SK-N-SH (cell line): Measurements from ENCODE around the gene ELOA. TPM values are rescaled to one million over a fixed set of nuclear protein-coding genes. Genes with fewer than 3 reads are reported as not detected.

Source experiments
- CTCF ChIA-PET: fragments of 300-600, 350-600 bp; formaldehyde crosslinking; extraction: SDS; loops from one replicate; lab custom pipeline; 2021; lab: Yijun Ruan, JAX
- POLR2A ChIA-PET: fragments of 350-600 bp; sonication (Branson Sonifier 250); formaldehyde crosslinking; extraction: SDS; loops from one replicate; lab custom pipeline; 2020; ENCODE audit warnings: antibody characterized with exemption, inconsistent platforms; lab: Yijun Ruan, JAX
- DNase-seq: peaks from one replicate; pipeline ENCODE4 v3.0.0; 2012
- H2AFZ ChIP-seq: fragments of 200-600 bp; sonication (generic); 2 replicates; pipeline ENCODE4 v1.8.1; 2016; ENCODE audit warnings: antibody characterized with exemption, mild to moderate bottlenecking, low read depth
- H3F3A ChIP-seq: fragments of 200-600 bp; sonication (generic); replicated peaks from 2 replicates; pipeline ENCODE3; 2016; ENCODE audit warnings: antibody characterized with exemption, mild to moderate bottlenecking; ENCODE audit not compliant: insufficient read depth
- H3K27ac ChIP-seq, 2 experiments: fragments of 200-500 bp in 1 of 2; fragments of 200-600 bp in 1 of 2; sonication (Bioruptor generic) in 1 of 2; sonication (generic), shearing (Covaris generic) in 1 of 2; 2 replicates each; pipeline versions ENCODE4 v1.5.1 to v1.6.1; 2014 to 2016; ENCODE audit warnings: low read depth in 2 of 2, inconsistent platforms in 1 of 2, low read length in 1 of 2, mild to moderate bottlenecking in 1 of 2, mixed read lengths in 1 of 2
- H3K27me3 ChIP-seq: fragments of 200-600 bp; sonication (generic), shearing (Covaris generic); 2 replicates; pipeline ENCODE4 v1.6.1; 2016; ENCODE audit warnings: mixed run types; ENCODE audit not compliant: insufficient read depth
- H3K36me3 ChIP-seq, 2 experiments: fragments of 200-500 bp in 1 of 2; fragments of 200-600 bp in 1 of 2; sonication (Bioruptor generic) in 1 of 2; sonication (generic) in 1 of 2; replicated peaks in 1 of 2; 2 replicates each; pipeline versions ENCODE3 to v1.5.1; 2014 to 2016; ENCODE audit warnings: low read length in 1 of 2, mild to moderate bottlenecking in 1 of 2; ENCODE audit not compliant: insufficient read depth in 2 of 2, control insufficient read depth in 1 of 2
- H3K4me1 ChIP-seq, 2 experiments: fragments of 200-500 bp in 1 of 2; fragments of 200-600 bp in 1 of 2; sonication (Bioruptor generic) in 1 of 2; sonication (generic), shearing (Covaris generic) in 1 of 2; 2 replicates each; pipeline versions ENCODE4 v1.5.1 to v1.6.1; 2014 to 2016; ENCODE audit warnings: low read depth in 1 of 2, low read length in 1 of 2, mixed run types in 1 of 2; ENCODE audit not compliant: insufficient read depth in 2 of 2, control insufficient read depth in 1 of 2
- H3K4me2 ChIP-seq: fragments of 200-600 bp; sonication (generic), shearing (Covaris generic); 2 replicates; pipeline ENCODE4 v1.6.1; 2017; ENCODE audit warnings: mixed run types
- H3K4me3 ChIP-seq, 2 experiments: fragments of 200-500 bp in 1 of 2; fragments of 200-600 bp in 1 of 2; sonication (Bioruptor generic) in 1 of 2; sonication (generic), shearing (Covaris generic) in 1 of 2; 2 replicates each; pipeline versions ENCODE4 v1.5.1 to v1.8.1; 2014 to 2016; ENCODE audit warnings: low read depth in 2 of 2, inconsistent platforms in 1 of 2, low read length in 1 of 2, mild to moderate bottlenecking in 1 of 2, mixed read lengths in 1 of 2, moderate library complexity in 1 of 2
- H3K79me2 ChIP-seq: fragments of 200-600 bp; sonication (generic); 2 replicates; pipeline ENCODE4 v1.8.1; 2017; ENCODE audit warnings: mild to moderate bottlenecking; ENCODE audit not compliant: insufficient read depth
- H3K9ac ChIP-seq: fragments of 200-600 bp; sonication (generic); 2 replicates; pipeline ENCODE4 v1.6.1; 2017; ENCODE audit warnings: mixed run types
- H3K9me2 ChIP-seq: fragments of 200-600 bp; sonication (generic); 2 replicates; pipeline ENCODE4 v1.6.1; 2017; ENCODE audit warnings: mixed run types
- H3K9me3 ChIP-seq: fragments of 200-600 bp; sonication (generic); 2 replicates; pipeline ENCODE4 v1.6.1; 2017; ENCODE audit warnings: mixed run types, mild to moderate bottlenecking, moderate library complexity
- H4K20me1 ChIP-seq: fragments of 200-600 bp; sonication (generic); 2 replicates; pipeline ENCODE4 v1.6.1; 2017; ENCODE audit warnings: mild to moderate bottlenecking, mixed run types; ENCODE audit not compliant: insufficient read depth
- MAX ChIP-seq: IDR thresholded peaks from 2 replicates; pipeline ENCODE4 v1.4.0; 2012; ENCODE audit warnings: low read depth
- NFIC ChIP-seq: IDR thresholded peaks from 2 replicates; pipeline ENCODE4 v1.4.0; 2012; ENCODE audit warnings: borderline replicate concordance
- RXRA ChIP-seq: IDR thresholded peaks from 2 replicates; pipeline ENCODE4 v1.4.0; 2012; ENCODE audit warnings: low read depth, mild to moderate bottlenecking, borderline replicate concordance
- SIN3A ChIP-seq: IDR thresholded peaks from 2 replicates; pipeline ENCODE4 v1.6.1; 2012; ENCODE audit warnings: low read depth, mild to moderate bottlenecking, low read length, moderate library complexity, borderline replicate concordance
- TCF12 ChIP-seq: IDR thresholded peaks from 2 replicates; pipeline ENCODE4 v1.4.0; 2012
- TEAD4 ChIP-seq: IDR thresholded peaks from 2 replicates; pipeline ENCODE4 v1.4.0; 2012; ENCODE audit warnings: mild to moderate bottlenecking, borderline replicate concordance; ENCODE audit not compliant: insufficient read depth
- USF1 ChIP-seq: IDR thresholded peaks from 2 replicates; pipeline ENCODE4 v1.4.0; 2012; ENCODE audit warnings: low read depth, borderline replicate concordance
- ZBTB33 ChIP-seq: IDR thresholded peaks from 2 replicates; pipeline ENCODE4 v1.4.0; 2012; ENCODE audit warnings: low read depth, borderline replicate concordance
- WGBS: methylation state at CpG from one replicate; pipeline ENCODE4 v1.1.6; 2017; ENCODE audit warnings: low lambda C conversion rate; 5-methylcytosine and 5-hydroxymethylcytosine counted together
- polyA plus RNA-seq, 3 experiments: library from polyadenylated mRNA; depleted of rRNA; stranded (reverse); fragments of >200 nt; gene quantifications; 2 replicates each; pipeline ENCODE4 v1.2.3, GENCODE V29; 2012

Gene ELOA
- polyA plus RNA-seq, 1 of the 3 experiments (the other 2 are of a cell fraction), result 14.5 TPM

GRCh38 chr1:23792151-23792945, 49.1 kb downstream of the ELOA start:
- peaks cover 34% of the 10 kb centered on the region for H3K79me2 ChIP-seq
- peak overlapping the region; percentile 100 for H3K4me2 ChIP-seq
- CTCF ChIA-PET, result interaction anchor here (1.0 to 3.0 kb wide), 7 partner anchors 12 to 125 kb away, joined by 3 to 14 read pairs (median 4); partner anchors contain the start of genes FUCA1 and PITHD1
- POLR2A ChIA-PET, result interaction anchor here (1.0 to 2.3 kb wide), 4 partner anchors 9 to 29 kb away, joined by 3 to 17 read pairs (median 6); partner anchors contain the start of genes GALE and PITHD1
- H3K4me1 ChIP-seq, result peaks cover 6 to 21% of the 10 kb centered on the region in 2 experiments; a peak in 3 of 4 replicates
- peak overlapping the region; percentile 97 to 98 for H3K4me3 ChIP-seq
- peak overlapping the region; percentile 86; the same call in 1 of the 2 replicates for H3K9ac ChIP-seq
- H3F3A ChIP-seq, result peaks cover 25% of the 10 kb centered on the region
- H3K9me3 ChIP-seq, result no peaks in the 10 kb centered on the region
- no peaks in the 10 kb centered on the region for H3K27me3 ChIP-seq
- no peak for TF ChIP-seq SIN3A
- TF ChIP-seq RXRA, result no peak
- TF ChIP-seq MAX, result no peak
- no peak for TF ChIP-seq TEAD4
- no peak for TF ChIP-seq NFIC
- TF ChIP-seq TCF12, result no peak
- peak overlapping the region; percentile 20 to 53; a peak in 3 of 4 replicates for H3K27ac ChIP-seq
- H2AFZ ChIP-seq, result no peak overlapping the region
- 19% methylated on average over 16 of the region's 19 CpGs for WGBS
- no peaks in the 10 kb centered on the region for H3K9me2 ChIP-seq
- peak; percentile 44 for DNase-seq
- no peaks in the 10 kb centered on the region for H4K20me1 ChIP-seq
- peaks cover 29 to 44% of the 10 kb centered on the region in 2 experiments for H3K36me3 ChIP-seq

GRCh38 chr1:23793018-23793781, 49.9 kb downstream of the ELOA start:
- DNase-seq, result peak; percentile 53
- Histone ChIP-seq H3K4me3 (peak overlapping the region in 1 of 2 experiments; percentile 97; a peak in 2 of 4 replicates), H3K36me3 (peaks cover 23 to 44% of the 10 kb centered on the region in 2 experiments), H3F3A (peaks cover 25% of the 10 kb centered on the region), H3K9ac (no peak overlapping the region), H4K20me1 (no peaks in the 10 kb centered on the region)
- TF ChIP-seq USF1 (peak; percentile 60; the same call in 1 of the 2 replicates), ZBTB33 (no peak)
- TF ChIP-seq, all 33 proteins: peak for 1
- peaks cover 25% of the 10 kb centered on the region for H3K79me2 ChIP-seq
- peak overlapping the region; percentile 100; the same call in 1 of the 2 replicates for H3K4me2 ChIP-seq
- no peak overlapping the region for H2AFZ ChIP-seq
- peaks cover 6 to 21% of the 10 kb centered on the region in 2 experiments; a peak in 3 of 4 replicates for H3K4me1 ChIP-seq
- H3K9me2 ChIP-seq, result no peaks in the 10 kb centered on the region
- POLR2A ChIA-PET, result interaction anchor here (1.3 kb wide), 2 partner anchors 30 to 32 kb away, joined by 3 to 4 read pairs; partner anchors contain the start of gene HMGCL
- CTCF ChIA-PET, result interaction anchor here (1.1 to 3.0 kb wide), 3 partner anchors 21 to 124 kb away, joined by 3 to 14 read pairs (median 4); partner anchors contain the start of gene FUCA1
- no peaks in the 10 kb centered on the region for H3K27me3 ChIP-seq
- peak overlapping the region in 1 of 2 experiments; percentile 62; a peak in 2 of 4 replicates for H3K27ac ChIP-seq
- WGBS, result 87% methylated on average over 10 of the region's 16 CpGs
- H3K9me3 ChIP-seq, result no peaks in the 10 kb centered on the region
